NCI-H82 treated with DMSO at 0.1 percent for 48 hours (cell line): ENCODE data around the gene EEF2K.
"Not testable (repeated sequence)": the region's sequence is repeated elsewhere in the genome, so short reads cannot be mapped to it uniquely, and the experiment has no call there.

Experiments used
- DNase-seq: peaks from one replicate; lab custom pipeline; 2025; ENCODE audit not compliant: unreplicated experiment; lab: John Stamatoyannopoulos, UW

Gene EEF2K

GRCh38 chr16:22206013-22206841 is at the start of gene EEF2K:
Gene EEF2K (plus strand): TSS chr16:22206278. CDS start chr16:22225730, 19,452 bp downstream.
- DNase-seq: peak; percentile 94

GRCh38 chr16:22161401-22161800 is 44.7 kb upstream of the EEF2K start:
- no peak for DNase-seq

GRCh38 chr16:22161999-22162655 is 44.0 kb upstream of the EEF2K start, which contains the start of gene SDR42E2:
Gene SDR42E2 (plus strand): TSS chr16:22162506. CDS start chr16:22165583, 3,077 bp downstream.
- DNase-seq: no peak

- DNase-seq: no peak
These were observed 43.4 kb upstream of the EEF2K start for GRCh38 chr16:22162656-22163009.

- no peak for DNase-seq
These were observed 42.3 kb upstream of the EEF2K start for GRCh38 chr16:22163806-22164205.

GRCh38 chr16:22164482-22164881 is 41.6 kb upstream of the EEF2K start:
- no peak for DNase-seq

- DNase-seq: no peak
These were observed 40.4 kb upstream of the EEF2K start for GRCh38 chr16:22165508-22166285.

GRCh38 chr16:22171953-22172352 is 34.1 kb upstream of the EEF2K start:
- no peak for DNase-seq

- not testable (repeated sequence) for DNase-seq
These were observed 33.4 kb upstream of the EEF2K start for GRCh38 chr16:22172642-22173041.

- DNase-seq: no peak
These were observed 31.4 kb upstream of the EEF2K start for GRCh38 chr16:22174642-22175041.

- DNase-seq: no peak
These were observed 27.8 kb upstream of the EEF2K start for GRCh38 chr16:22177968-22178930.

- no peak for DNase-seq
These were observed 24.7 kb upstream of the EEF2K start for GRCh38 chr16:22181426-22181825.

- DNase-seq: no peak
These were observed 24.2 kb upstream of the EEF2K start for GRCh38 chr16:22181843-22182242.

- DNase-seq: no peak
These were observed 22.7 kb upstream of the EEF2K start for GRCh38 chr16:22183335-22183734.

GRCh38 chr16:22183901-22184614 is 22.0 kb upstream of the EEF2K start:
- DNase-seq: no peak

GRCh38 chr16:22184615-22184968 is 21.5 kb upstream of the EEF2K start:
- no peak for DNase-seq

GRCh38 chr16:22186517-22186916 is 19.6 kb upstream of the EEF2K start:
- DNase-seq: no peak

- no peak for DNase-seq
These were observed 17.8 kb upstream of the EEF2K start for GRCh38 chr16:22188267-22188594.

- DNase-seq: peak; percentile 49
These were observed 17.3 kb upstream of the EEF2K start for GRCh38 chr16:22188595-22189442.
